Bronchial epithelial cell (primary cell): ENCODE data around the gene SURF2. TPM values are rescaled to one million over a fixed set of nuclear protein-coding genes. Genes with fewer than 3 reads are reported as not detected.

ENCODE experiments used
- DNase-seq: peaks from one replicate; pipeline ENCODE4 v3.0.0-alpha.2; 2010; ENCODE audit warnings: low read depth
- FAIRE-seq: peaks from 2 replicates; lab custom pipeline; 2011; peaks lifted over from hg19 to GRCh38; lab: Jason Lieb, UNC
- H3K27me3 ChIP-seq: 2 replicates; pipeline ENCODE4 v1.5.1; 2011; ENCODE audit warnings: low read length; ENCODE audit not compliant: control insufficient read depth, insufficient read depth
- H3K36me3 ChIP-seq: 2 replicates; pipeline ENCODE4 v1.5.1; 2011; ENCODE audit warnings: low read length; ENCODE audit not compliant: control insufficient read depth, insufficient read depth
- H3K4me3 ChIP-seq: 2 replicates; pipeline ENCODE4 v1.5.1; 2011; ENCODE audit warnings: mild to moderate bottlenecking, low read depth, low read length, control low read depth
- CTCF ChIP-seq: IDR thresholded peaks from 2 replicates; pipeline ENCODE4 v1.5.1; 2011; ENCODE audit warnings: mild to moderate bottlenecking, moderate library complexity, low read length, control low read depth, inconsistent platforms; ENCODE audit not compliant: insufficient read depth, severe bottlenecking
- total RNA-seq: library from RNA; depleted of rRNA; stranded (reverse); fragments of >200 nt; gene quantifications from 2 replicates; pipeline ENCODE4 v1.2.1, GENCODE V29; 2014

Gene SURF2
- total RNA-seq, 1 donor from 2014 or later: 46.6 TPM

- FAIRE-seq (peak; percentile 47), DNase-seq (no peak)
- H3K36me3 ChIP-seq: peaks cover 32% of the 10 kb centered on the region
- no peaks in the 10 kb centered on the region for H3K27me3 ChIP-seq
- no peak for TF ChIP-seq CTCF
- no peak overlapping the region for H3K4me3 ChIP-seq
These were observed 12.0 kb downstream of the SURF2 start for GRCh38 chr9:133368249-133368881.

GRCh38 chr9:133369422-133369821 lies 13.1 kb downstream of the SURF2 start:
- Histone ChIP-seq H3K4me3 (no peak overlapping the region), H3K27me3 (no peaks in the 10 kb centered on the region), H3K36me3 (peaks cover 27% of the 10 kb centered on the region)
- TF ChIP-seq CTCF: no peak
- no peak for DNase-seq
- FAIRE-seq: no peak

GRCh38 chr9:133369933-133370332 lies 13.6 kb downstream of the SURF2 start:
- no peak for TF ChIP-seq CTCF
- no peak overlapping the region for H3K4me3 ChIP-seq
- H3K36me3 ChIP-seq: peaks cover 27% of the 10 kb centered on the region
- no peaks in the 10 kb centered on the region for H3K27me3 ChIP-seq
- DNase-seq (no peak), FAIRE-seq (no peak)

GRCh38 chr9:133370685-133371084 lies 14.3 kb downstream of the SURF2 start:
- no peak for TF ChIP-seq CTCF
- peaks cover 27% of the 10 kb centered on the region for H3K36me3 ChIP-seq
- no peak for DNase-seq
- H3K4me3 ChIP-seq: no peak overlapping the region
- FAIRE-seq: no peak
- no peaks in the 10 kb centered on the region for H3K27me3 ChIP-seq

- Histone ChIP-seq H3K27me3 (no peaks in the 10 kb centered on the region), H3K36me3 (peaks cover 26% of the 10 kb centered on the region), H3K4me3 (no peak overlapping the region)
- TF ChIP-seq CTCF: no peak
- DNase-seq (no peak), FAIRE-seq (no peak)
These were observed 14.9 kb downstream of the SURF2 start for GRCh38 chr9:133371261-133371711.

GRCh38 chr9:133372144-133372543 lies 15.8 kb downstream of the SURF2 start:
- Histone ChIP-seq H3K27me3 (no peaks in the 10 kb centered on the region), H3K4me3 (no peak overlapping the region), H3K36me3 (peaks cover 20% of the 10 kb centered on the region)
- FAIRE-seq (no peak), DNase-seq (no peak)
- TF ChIP-seq CTCF: no peak
